ENCODE results near the gene ITGAX.
A peak's percentile ranks its signal among the peaks of the same experiment; 100 is the strongest.
"Not testable (repeated sequence)": the region's sequence is repeated elsewhere in the genome, so short reads cannot be mapped to it uniquely, and the experiment has no call there.

The ITGAX gene
- 682 to 2,210 (median 1,209) reads per million in 18 experiments for total RNA-seq

GRCh38 chr16:31354394-31355291, at the start of gene ITGAX:
ITGAX (plus strand) TSS chr16:31355176; CDS start chr16:31355255, 79 bp downstream.
- peak; percentile 95 to 99 for DNase-seq

GRCh38 chr16:31305219-31305618, 49.8 kb upstream of the ITGAX start:
- no peak for DNase-seq

GRCh38 chr16:31308381-31308780, 46.6 kb upstream of the ITGAX start:
- not testable (repeated sequence) for DNase-seq

- DNase-seq: no peak
Observed at GRCh38 chr16:31322500-31322899, 32.5 kb upstream of the ITGAX start.

- no peak for DNase-seq
Observed at GRCh38 chr16:31323959-31324629, 30.9 kb upstream of the ITGAX start.

GRCh38 chr16:31325171-31325570, 29.8 kb upstream of the ITGAX start:
- DNase-seq: no peak

- DNase-seq: no peak
Observed at GRCh38 chr16:31327646-31328225, 27.2 kb upstream of the ITGAX start.

GRCh38 chr16:31328322-31329052, 26.5 kb upstream of the ITGAX start:
- DNase-seq: no peak

- DNase-seq: no peak
Observed at GRCh38 chr16:31329671-31330552, 25.1 kb upstream of the ITGAX start.

- no peak for DNase-seq
Observed at GRCh38 chr16:31330553-31330890, 24.5 kb upstream of the ITGAX start.

GRCh38 chr16:31331141-31331764, 23.7 kb upstream of the ITGAX start:
- no peak for DNase-seq

- peak; percentile 81 to 95 for DNase-seq
Observed at GRCh38 chr16:31331807-31332301, 23.1 kb upstream of the ITGAX start.

- DNase-seq: no peak
Observed at GRCh38 chr16:31332544-31332943, 22.4 kb upstream of the ITGAX start.

- no peak for DNase-seq
Observed at GRCh38 chr16:31333686-31334649, 21.0 kb upstream of the ITGAX start.

GRCh38 chr16:31334934-31335333, 20.0 kb upstream of the ITGAX start:
- no peak for DNase-seq

GRCh38 chr16:31335431-31335830, 19.5 kb upstream of the ITGAX start:
- DNase-seq: no peak

GRCh38 chr16:31338166-31338685, 16.8 kb upstream of the ITGAX start:
- DNase-seq: not testable (repeated sequence)

- DNase-seq: no peak
Observed at GRCh38 chr16:31344712-31345111, 10.3 kb upstream of the ITGAX start.

GRCh38 chr16:31347445-31347844, 7.5 kb upstream of the ITGAX start:
- DNase-seq: peak; percentile 37 to 47

- peak; percentile 59 to 71 for DNase-seq
Observed at GRCh38 chr16:31348579-31348978, 6.4 kb upstream of the ITGAX start.
